ENCODE data around the gene TAX1BP3.

Gene TAX1BP3

GRCh38 chr17:3626831-3627768, 41.3 kb downstream of the TAX1BP3 start:
- no peak for DNase-seq (ENCODE audit: low spot score)

- DNase-seq (ENCODE audit: low spot score), result no peak
These were observed 45.3 kb downstream of the TAX1BP3 start for GRCh38 chr17:3622977-3623594.

DNA sequence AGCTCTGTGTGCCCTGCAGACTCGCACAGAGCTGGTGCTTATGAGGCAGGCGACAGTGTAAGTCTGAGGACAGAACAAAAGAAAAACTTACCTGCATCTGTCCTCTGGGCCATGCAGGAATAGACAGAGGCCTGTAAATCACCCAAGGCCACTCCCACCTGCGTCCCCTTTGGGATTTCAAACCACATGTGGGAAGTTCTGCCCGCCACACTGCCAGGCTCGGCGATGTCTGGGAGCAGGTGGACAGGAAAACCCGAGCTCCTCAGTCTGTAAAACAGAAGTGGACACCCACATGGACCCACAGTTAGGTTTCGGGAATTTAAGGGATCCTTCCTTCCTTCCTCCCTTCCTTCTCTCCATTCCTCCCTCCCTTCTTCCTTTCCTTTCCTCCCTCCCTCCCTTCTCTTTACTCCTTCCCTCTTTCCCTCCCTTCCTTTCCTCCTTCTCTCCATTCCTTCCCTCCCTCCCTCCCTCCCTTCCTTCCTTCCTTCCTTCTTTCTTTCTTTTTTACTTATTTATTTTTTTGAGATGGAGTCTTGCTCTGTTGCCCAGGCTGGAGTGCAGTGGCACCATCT, 47.1 kb downstream of the TAX1BP3 start:
- no peak for DNase-seq (ENCODE audit: low spot score)

DNA sequence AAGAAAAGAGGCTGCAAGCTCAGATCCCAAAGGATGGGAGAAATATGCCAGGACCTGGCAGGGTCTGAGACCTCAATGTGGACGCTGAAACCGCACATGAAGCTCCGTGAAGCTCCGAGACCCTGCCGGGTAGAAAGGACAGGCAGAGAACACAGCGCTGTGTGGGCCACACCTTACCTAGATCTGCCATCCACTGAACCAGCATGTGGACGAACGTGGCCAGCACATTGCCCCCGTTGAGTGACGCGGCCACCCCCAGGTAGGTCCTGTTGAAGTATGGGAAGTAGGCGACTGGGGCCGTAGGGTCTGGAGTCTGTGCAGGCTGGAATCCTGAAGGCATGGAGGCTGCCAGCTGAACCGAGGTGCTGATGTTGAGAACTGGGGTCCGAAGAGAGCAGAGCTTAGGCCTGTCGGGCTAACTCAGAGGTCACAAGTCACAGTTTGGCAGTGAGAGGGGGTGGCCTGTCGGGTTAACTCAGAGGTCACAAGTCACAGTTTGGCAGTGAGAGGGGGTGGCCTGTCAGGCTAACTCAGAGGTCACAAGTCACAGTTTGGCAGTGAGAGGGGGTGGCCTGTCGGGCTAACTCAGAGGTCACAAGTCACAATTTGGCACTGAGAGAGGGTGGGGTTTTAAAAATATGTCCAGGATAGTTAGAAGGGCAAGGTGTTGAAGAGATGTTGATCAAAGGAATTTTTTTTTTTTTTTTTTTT, 53.1 kb downstream of the TAX1BP3 start:
- DNase-seq (ENCODE audit: low spot score), result no peak

DNA sequence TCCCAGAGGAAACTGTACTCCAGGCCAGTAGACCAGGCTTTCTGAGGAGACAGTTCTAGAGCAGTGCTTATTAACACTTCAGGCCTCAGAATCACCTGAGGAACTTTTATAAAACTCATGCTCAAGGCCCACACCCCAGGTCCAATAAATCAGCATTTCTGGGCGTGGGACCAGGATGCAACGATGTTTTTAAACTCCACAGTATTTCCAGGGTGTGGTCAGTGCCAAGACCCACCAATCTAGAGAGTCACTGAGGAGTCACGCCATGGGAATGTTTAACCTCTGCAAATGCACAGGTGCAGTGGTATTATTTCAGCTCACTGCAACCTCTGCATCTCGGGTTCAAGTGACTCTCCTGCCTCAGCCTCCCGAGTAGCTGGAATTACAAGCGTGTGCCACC, 55.3 kb downstream of the TAX1BP3 start:
- no peak for DNase-seq (ENCODE audit: low spot score)

Data from pons (tissue), 1 donor.